Lower leg skin (tissue), 4 donors: ENCODE measurements around the gene SH3BP2. TPM values are rescaled to one million over a fixed set of nuclear protein-coding genes. Genes with fewer than 3 reads are reported as not detected.

Experiments
- DNase-seq, 2 donors: peaks; one replicate each; pipeline ENCODE4 v3.0.0-alpha.2; 2019; ENCODE audit warnings: low spot score in 2 of 2
- H3K4me3 ChIP-seq: fragments of 200-600 bp; sonication (generic); 2 replicates; pipeline ENCODE4 v1.5.1; 2017; ENCODE audit warnings: mild to moderate bottlenecking, low read depth; ENCODE audit not compliant: poor library complexity, severe bottlenecking
- POLR2A ChIP-seq, 2 donors: fragments of 450-650 bp; IDR thresholded peaks; one replicate each; pipeline ENCODE4 v1.6.1; 2016 to 2017; ENCODE audit warnings: antibody characterized with exemption in 2 of 2, mild to moderate bottlenecking in 1 of 2, moderate library complexity in 1 of 2
- WGBS, 2 donors: methylation state at CpG; one replicate each; pipeline ENCODE4 v1.1.5; 2018; 5-methylcytosine and 5-hydroxymethylcytosine counted together
- intact Hi-C: fragments of 100-400 bp; cut with DNase I; formaldehyde crosslinking; loops from one replicate; pipeline ENCODE4 v1.15.0; 2023; ENCODE audit warnings: low total_unique reads
- total RNA-seq, 4 donors: library from RNA; depleted of rRNA; stranded (reverse); fragments of >200 nt; gene quantifications; one replicate each; pipeline ENCODE4 v1.1.0, GENCODE V29; 2016
- TF ChIP-seq, protein P1 (sequence below), 3 donors: fragments of 450-650 bp; IDR thresholded peaks; one replicate each; pipeline ENCODE4 v1.5.1; 2016; ENCODE audit warnings: antibody characterized with exemption in 3 of 3, mild to moderate bottlenecking in 3 of 3, moderate library complexity in 2 of 3

SH3BP2 gene
- total RNA-seq, 4 donors from 2014 or later: 106 to 291 (median 178) TPM

DNA sequence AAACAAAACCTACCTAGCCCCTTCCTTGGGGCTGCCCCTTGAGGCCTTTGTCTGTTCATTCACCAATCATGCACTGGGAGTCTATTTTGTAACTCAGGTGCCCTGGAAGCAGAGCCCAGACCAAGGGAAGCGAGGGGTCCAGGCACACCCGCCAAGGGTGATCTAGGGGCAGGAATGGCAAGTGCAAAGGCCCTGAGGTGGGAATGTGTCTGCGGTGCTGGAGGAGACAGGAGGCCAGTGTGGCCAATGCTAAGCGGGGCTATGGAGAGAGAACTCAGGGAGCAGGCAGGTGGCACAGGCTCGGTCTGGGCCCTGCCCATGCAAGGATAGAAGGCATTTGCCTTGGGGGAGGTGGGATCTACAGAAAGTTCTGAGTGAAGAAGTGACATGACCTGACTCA is 3.5 kb upstream of the SH3BP2 start:
- 94 to 95% methylated on average over 5 of the region's 5 CpGs for WGBS, 2 donors
- intact Hi-C loops: no loop called here
- no peak overlapping the region for H3K4me3 ChIP-seq
- peak in 1 of 2 donors; percentile 77 for DNase-seq
- TF ChIP-seq, protein P1, sequence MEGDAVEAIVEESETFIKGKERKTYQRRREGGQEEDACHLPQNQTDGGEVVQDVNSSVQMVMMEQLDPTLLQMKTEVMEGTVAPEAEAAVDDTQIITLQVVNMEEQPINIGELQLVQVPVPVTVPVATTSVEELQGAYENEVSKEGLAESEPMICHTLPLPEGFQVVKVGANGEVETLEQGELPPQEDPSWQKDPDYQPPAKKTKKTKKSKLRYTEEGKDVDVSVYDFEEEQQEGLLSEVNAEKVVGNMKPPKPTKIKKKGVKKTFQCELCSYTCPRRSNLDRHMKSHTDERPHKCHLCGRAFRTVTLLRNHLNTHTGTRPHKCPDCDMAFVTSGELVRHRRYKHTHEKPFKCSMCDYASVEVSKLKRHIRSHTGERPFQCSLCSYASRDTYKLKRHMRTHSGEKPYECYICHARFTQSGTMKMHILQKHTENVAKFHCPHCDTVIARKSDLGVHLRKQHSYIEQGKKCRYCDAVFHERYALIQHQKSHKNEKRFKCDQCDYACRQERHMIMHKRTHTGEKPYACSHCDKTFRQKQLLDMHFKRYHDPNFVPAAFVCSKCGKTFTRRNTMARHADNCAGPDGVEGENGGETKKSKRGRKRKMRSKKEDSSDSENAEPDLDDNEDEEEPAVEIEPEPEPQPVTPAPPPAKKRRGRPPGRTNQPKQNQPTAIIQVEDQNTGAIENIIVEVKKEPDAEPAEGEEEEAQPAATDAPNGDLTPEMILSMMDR (IDR thresholded peaks at IDR 0.05): no peak
- no peak for TF ChIP-seq POLR2A (IDR thresholded peaks at IDR 0.05)

DNA sequence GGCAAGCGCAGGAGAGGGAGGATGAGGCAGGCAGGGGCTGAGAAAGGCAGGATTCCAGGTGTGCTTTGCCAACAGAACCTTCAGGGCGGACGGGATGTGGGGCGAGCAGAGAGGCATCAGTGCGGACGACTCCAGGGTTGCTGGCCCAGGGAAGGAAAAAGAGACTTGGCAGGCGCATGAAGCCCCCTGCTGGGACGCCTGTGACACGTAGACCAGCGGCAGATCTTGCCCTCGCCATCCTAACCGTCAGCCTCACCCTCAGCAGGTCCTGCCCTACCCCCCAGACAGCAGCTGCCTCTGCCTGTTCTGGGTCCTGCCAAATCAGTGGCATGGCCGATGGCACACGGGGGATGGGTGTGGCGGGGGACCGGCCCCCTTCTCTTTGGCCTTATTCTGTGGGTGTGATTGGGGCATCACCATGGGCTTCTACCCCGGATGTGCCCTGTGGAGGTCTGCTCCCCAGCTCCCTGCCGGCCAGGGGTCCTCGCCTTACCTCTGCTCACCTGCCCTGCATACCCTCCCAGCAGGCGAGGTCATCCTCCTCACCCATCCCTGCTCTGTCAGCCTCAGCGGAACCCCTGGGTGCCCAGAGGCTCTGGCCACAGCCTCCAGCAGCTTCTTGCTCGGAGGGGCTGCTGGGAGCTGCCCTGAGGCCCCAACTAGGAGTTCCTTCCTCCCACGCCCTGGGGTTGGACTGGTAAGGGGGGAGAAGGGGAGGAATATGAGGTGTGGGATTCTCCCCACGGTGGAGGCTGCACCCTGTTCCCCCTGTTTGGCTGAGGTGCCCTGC is 2.9 kb upstream of the SH3BP2 start:
- no peak overlapping the region for H3K4me3 ChIP-seq
- TF ChIP-seq POLR2A (IDR thresholded peaks at IDR 0.05): no peak
- TF ChIP-seq, protein P1 (IDR thresholded peaks at IDR 0.05): no peak
- 85% methylated on average over 23 to 24 of the region's 24 CpGs for WGBS, 2 donors
- intact Hi-C loops: no loop called here
- DNase-seq: peak in 1 of 2 donors; percentile 85

GRCh38 chr4:2790583-2791517 is 2.0 kb upstream of the SH3BP2 start:
- DNase-seq: peak; percentile 17 to 84
- 71 to 74% methylated on average over 18 to 19 of the region's 19 CpGs for WGBS, 2 donors
- intact Hi-C loops: no loop called here
- TF ChIP-seq, protein P1 (IDR thresholded peaks at IDR 0.05): no peak
- no peak for TF ChIP-seq POLR2A (IDR thresholded peaks at IDR 0.05)
- H3K4me3 ChIP-seq: no peak overlapping the region

- DNase-seq: peak; percentile 18 to 89
- TF ChIP-seq POLR2A (IDR thresholded peaks at IDR 0.05): no peak
- TF ChIP-seq, protein P1 (IDR thresholded peaks at IDR 0.05): no peak
- 95 to 96% methylated on average over 10 of the region's 10 CpGs for WGBS, 2 donors
- intact Hi-C loops: no loop called here
- H3K4me3 ChIP-seq: no peak overlapping the region
Observed at GRCh38 chr4:2791518-2792395, 1.1 kb upstream of the SH3BP2 start.

DNA sequence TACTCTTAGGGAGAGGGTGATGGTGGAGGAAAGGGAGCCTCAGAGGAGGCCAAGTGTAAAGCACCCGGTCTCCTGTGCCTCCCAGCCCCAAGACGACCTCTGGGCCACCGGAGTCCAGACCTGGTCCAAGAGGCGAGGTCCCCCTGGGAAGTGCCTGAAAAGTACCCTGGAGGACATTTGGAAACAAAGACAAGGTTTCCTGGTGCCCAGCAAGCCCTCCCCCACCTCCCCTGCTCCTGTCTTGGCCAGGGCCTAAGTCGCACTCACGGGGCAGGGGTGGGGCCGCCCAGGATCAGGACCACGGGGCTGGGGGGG is 532 bp upstream of the SH3BP2 start:
- DNase-seq: no peak
- H3K4me3 ChIP-seq: no peak overlapping the region
- intact Hi-C loops: no loop called here
- no peak for TF ChIP-seq POLR2A (IDR thresholded peaks at IDR 0.05)
- TF ChIP-seq, protein P1 (IDR thresholded peaks at IDR 0.05): no peak
- WGBS, 2 donors: 71 to 98% methylated on average over 4 to 7 of the region's 8 CpGs
